ENCODE measurements around the gene ANG.

The ANG gene

GRCh38 chr14:20657216-20658211, 31.1 kb upstream of the ANG start:
- H3K4me1 ChIP-seq (ENCODE audit: low read depth, poor library complexity, severe bottlenecking): no peaks in the 10 kb centered on the region
- H3K4me2 ChIP-seq: no peak overlapping the region
- H3K27me3 ChIP-seq (ENCODE audit: insufficient read depth, low read depth): no peaks in the 10 kb centered on the region
- no peak for TF ChIP-seq CTCF (conservative IDR thresholded peaks at IDR 0.05; ENCODE audit: low read depth, low read length)
- H3K4me3 ChIP-seq (IDR thresholded peaks at IDR 0.05; ENCODE audit: insufficient read depth, low read depth, low read length): no peak overlapping the region
- no peaks in the 10 kb centered on the region for H3K36me3 ChIP-seq (ENCODE audit: insufficient read depth)
- no peaks in the 10 kb centered on the region for H4K20me1 ChIP-seq (ENCODE audit: insufficient read depth)
- no peak overlapping the region for H2AFZ ChIP-seq (ENCODE audit: low read depth)
- no peaks in the 10 kb centered on the region for H3K79me2 ChIP-seq (ENCODE audit: insufficient read depth, low read depth)
- H3K9ac ChIP-seq: no peak overlapping the region
- H3K27ac ChIP-seq: no peak overlapping the region

GRCh38 chr14:20658246-20658645, 30.3 kb upstream of the ANG start:
- Histone ChIP-seq H4K20me1 (ENCODE audit: insufficient read depth) (no peaks in the 10 kb centered on the region), H3K27me3 (ENCODE audit: insufficient read depth, low read depth) (no peaks in the 10 kb centered on the region), H3K79me2 (ENCODE audit: insufficient read depth, low read depth) (no peaks in the 10 kb centered on the region), H3K27ac (no peak overlapping the region), H3K4me2 (no peak overlapping the region), H2AFZ (ENCODE audit: low read depth) (no peak overlapping the region), H3K36me3 (ENCODE audit: insufficient read depth) (no peaks in the 10 kb centered on the region), H3K4me3 (IDR thresholded peaks at IDR 0.05; ENCODE audit: insufficient read depth, low read depth, low read length) (no peak overlapping the region), H3K4me1 (ENCODE audit: low read depth, poor library complexity, severe bottlenecking) (no peaks in the 10 kb centered on the region), H3K9ac (no peak overlapping the region)
- no peak for TF ChIP-seq CTCF (conservative IDR thresholded peaks at IDR 0.05; ENCODE audit: low read depth, low read length)

GRCh38 chr14:20659336-20659735, 29.2 kb upstream of the ANG start:
- no peak overlapping the region for H3K4me2 ChIP-seq
- H3K4me3 ChIP-seq (IDR thresholded peaks at IDR 0.05; ENCODE audit: insufficient read depth, low read depth, low read length): no peak overlapping the region
- H2AFZ ChIP-seq (ENCODE audit: low read depth): no peak overlapping the region
- H3K9ac ChIP-seq: no peak overlapping the region
- H3K27me3 ChIP-seq (ENCODE audit: insufficient read depth, low read depth): no peaks in the 10 kb centered on the region
- no peaks in the 10 kb centered on the region for H3K79me2 ChIP-seq (ENCODE audit: insufficient read depth, low read depth)
- H3K4me1 ChIP-seq (ENCODE audit: low read depth, poor library complexity, severe bottlenecking): no peaks in the 10 kb centered on the region
- no peak for TF ChIP-seq CTCF (conservative IDR thresholded peaks at IDR 0.05; ENCODE audit: low read depth, low read length)
- no peaks in the 10 kb centered on the region for H3K36me3 ChIP-seq (ENCODE audit: insufficient read depth)
- no peak overlapping the region for H3K27ac ChIP-seq
- H4K20me1 ChIP-seq (ENCODE audit: insufficient read depth): no peaks in the 10 kb centered on the region

- no peaks in the 10 kb centered on the region for H3K79me2 ChIP-seq (ENCODE audit: insufficient read depth, low read depth)
- no peak for TF ChIP-seq CTCF (conservative IDR thresholded peaks at IDR 0.05; ENCODE audit: low read depth, low read length)
- H3K27me3 ChIP-seq (ENCODE audit: insufficient read depth, low read depth): no peaks in the 10 kb centered on the region
- H3K36me3 ChIP-seq (ENCODE audit: insufficient read depth): no peaks in the 10 kb centered on the region
- H3K4me1 ChIP-seq (ENCODE audit: low read depth, poor library complexity, severe bottlenecking): no peaks in the 10 kb centered on the region
- no peak overlapping the region for H2AFZ ChIP-seq (ENCODE audit: low read depth)
- no peaks in the 10 kb centered on the region for H4K20me1 ChIP-seq (ENCODE audit: insufficient read depth)
- no peak overlapping the region for H3K9ac ChIP-seq
- H3K27ac ChIP-seq: no peak overlapping the region
- no peak overlapping the region for H3K4me2 ChIP-seq
- H3K4me3 ChIP-seq (IDR thresholded peaks at IDR 0.05; ENCODE audit: insufficient read depth, low read depth, low read length): no peak overlapping the region
Observed at GRCh38 chr14:20659813-20660395, 28.7 kb upstream of the ANG start.
